LNCaP clone FGC (cell line): ENCODE results near the gene ARL4A.

ENCODE experiments used
- DNase-seq: peaks from one replicate; pipeline ENCODE4 v3.0.0-alpha.2; 2011; ENCODE audit warnings: low read depth
- H3K4me3 ChIP-seq: 2 replicates; pipeline ENCODE4 v1.5.1; 2011; ENCODE audit warnings: mild to moderate bottlenecking, low read depth, low read length, control low read depth
- CTCF ChIP-seq: IDR thresholded peaks from 2 replicates; pipeline ENCODE4 v1.5.1; 2012; ENCODE audit warnings: mild to moderate bottlenecking; ENCODE audit not compliant: control insufficient read depth, insufficient read depth; ENCODE audit errors: extremely low read depth

Gene ARL4A

DNA sequence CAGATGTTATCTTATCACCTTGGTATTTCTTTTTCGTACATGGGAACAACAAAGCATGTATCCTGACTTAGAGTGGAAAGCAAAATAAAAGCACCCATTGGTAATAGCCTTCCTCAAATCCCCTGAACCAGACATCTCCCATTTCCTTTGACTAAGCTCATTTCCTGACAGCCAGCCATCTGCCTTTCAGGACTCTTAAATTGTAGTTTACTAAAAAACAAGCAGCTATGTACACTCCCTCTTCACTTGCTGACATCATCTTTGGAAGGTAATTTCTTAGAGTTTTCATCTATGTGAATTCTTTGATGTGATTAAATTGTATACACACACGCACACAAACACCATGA lies 40.7 kb downstream of the ARL4A start:
- H3K4me3 ChIP-seq: no peak overlapping the region
- DNase-seq: no peak
- no peak for TF ChIP-seq CTCF

DNA sequence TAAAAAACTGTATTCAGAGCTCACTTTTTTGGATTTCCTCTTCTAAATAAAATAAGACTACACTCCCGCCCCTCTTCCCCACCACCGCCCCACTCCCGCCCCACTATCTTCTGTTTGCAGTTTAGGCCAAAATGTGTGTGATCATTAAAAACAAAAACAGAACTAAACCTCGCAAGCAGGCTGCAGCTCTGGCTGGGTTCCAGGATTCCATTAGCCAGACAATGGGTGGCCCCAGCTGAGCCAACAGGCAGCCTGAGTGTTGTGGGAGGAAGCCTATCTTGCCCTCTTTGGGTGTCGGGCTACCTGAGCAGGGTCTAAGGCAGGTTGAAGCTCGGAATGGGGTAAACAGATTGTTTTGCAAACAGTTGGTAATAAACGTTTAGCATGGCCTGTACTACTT lies 41.7 kb downstream of the ARL4A start:
- TF ChIP-seq CTCF: no peak
- no peak overlapping the region for H3K4me3 ChIP-seq
- no peak for DNase-seq

GRCh38 chr7:12730523-12730922 lies 43.1 kb downstream of the ARL4A start:
- no peak for DNase-seq

GRCh38 chr7:12731214-12731656 lies 43.8 kb downstream of the ARL4A start:
- H3K4me3 ChIP-seq: no peak overlapping the region
- no peak for TF ChIP-seq CTCF
- no peak for DNase-seq

More at GRCh38 chr7:12730523-12730922, 43.1 kb downstream of the ARL4A start:
- TF ChIP-seq CTCF: no peak
- no peak overlapping the region for H3K4me3 ChIP-seq

DNA sequence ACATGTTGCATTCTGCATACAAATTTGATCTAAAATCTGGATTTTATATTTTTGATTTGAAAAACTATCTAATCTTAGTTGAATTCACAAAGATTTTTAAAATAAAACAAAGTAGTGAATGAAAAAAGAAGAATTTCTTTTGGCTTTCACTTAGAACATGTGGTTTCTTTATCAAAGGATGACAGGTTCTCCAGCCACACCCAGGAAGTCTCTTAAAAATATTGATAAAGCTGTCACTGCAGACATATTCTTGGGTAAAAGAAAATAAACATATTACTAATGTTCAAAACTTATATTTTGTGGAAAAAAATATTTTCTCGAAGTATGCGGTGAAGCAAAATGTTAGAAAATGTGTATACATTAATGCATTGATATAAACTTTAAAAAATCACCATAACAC lies 44.3 kb downstream of the ARL4A start:
- no peak for DNase-seq
- TF ChIP-seq CTCF: no peak
- H3K4me3 ChIP-seq: no peak overlapping the region

GRCh38 chr7:12732428-12732827 lies 45.0 kb downstream of the ARL4A start:
- no peak for DNase-seq
- no peak overlapping the region for H3K4me3 ChIP-seq
- no peak for TF ChIP-seq CTCF

DNA sequence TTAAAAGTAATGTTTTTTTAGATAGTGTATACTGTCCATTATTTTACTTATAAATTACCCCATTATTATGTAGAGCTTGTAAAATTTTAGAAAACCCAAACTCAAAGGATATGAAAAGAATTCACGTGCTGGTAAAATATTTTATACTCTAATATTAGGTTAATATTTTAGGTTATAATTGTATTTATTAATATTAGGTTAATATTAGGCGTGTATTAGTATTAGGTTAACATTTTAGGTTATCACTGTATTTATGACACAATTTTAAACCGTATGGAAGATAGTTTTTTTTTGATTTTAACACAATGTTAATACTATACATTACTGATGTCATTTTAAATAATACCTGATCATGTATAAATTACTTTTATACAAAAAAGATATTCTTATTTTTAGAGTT lies 48.5 kb downstream of the ARL4A start:
- TF ChIP-seq CTCF: no peak
- no peak overlapping the region for H3K4me3 ChIP-seq
- DNase-seq: no peak
